Measurements from ENCODE around the gene CACNA1C. TPM values are rescaled to one million over a fixed set of nuclear protein-coding genes. Genes with fewer than 3 reads are reported as not detected.

The CACNA1C gene
- total RNA-seq, 5 donors from 2014 or later (not counting 1 experiment from before 2014, with no cell fraction given), result 0.10 to 0.26 (median 0.16) TPM

DNA sequence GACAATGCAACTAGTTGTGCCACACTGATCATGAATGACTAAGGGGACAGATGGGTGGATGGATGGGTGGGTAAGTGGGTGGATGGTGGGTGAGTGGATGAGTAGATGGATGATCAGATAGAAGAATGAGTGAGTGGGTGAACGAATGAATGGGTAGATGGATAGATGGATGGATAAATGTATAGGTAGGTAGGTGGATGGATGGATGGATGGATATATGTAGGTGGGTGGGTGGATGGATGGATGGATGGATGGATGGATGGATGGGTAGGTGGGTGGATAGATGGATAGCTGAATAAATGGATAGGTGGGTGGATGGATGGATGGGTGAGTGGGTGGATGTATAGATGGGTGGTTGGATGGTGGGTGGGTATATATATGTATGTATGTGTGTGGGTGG, 393.2 kb downstream of the CACNA1C start:
- peaks cover 0 to 6% (median 5%) of the 10 kb centered on the region in 3 donors for H3K4me1 Mint-ChIP-seq
- H3K27me3 Mint-ChIP-seq, result peaks cover 3 to 7% of the 10 kb centered on the region in 2 donors

DNA sequence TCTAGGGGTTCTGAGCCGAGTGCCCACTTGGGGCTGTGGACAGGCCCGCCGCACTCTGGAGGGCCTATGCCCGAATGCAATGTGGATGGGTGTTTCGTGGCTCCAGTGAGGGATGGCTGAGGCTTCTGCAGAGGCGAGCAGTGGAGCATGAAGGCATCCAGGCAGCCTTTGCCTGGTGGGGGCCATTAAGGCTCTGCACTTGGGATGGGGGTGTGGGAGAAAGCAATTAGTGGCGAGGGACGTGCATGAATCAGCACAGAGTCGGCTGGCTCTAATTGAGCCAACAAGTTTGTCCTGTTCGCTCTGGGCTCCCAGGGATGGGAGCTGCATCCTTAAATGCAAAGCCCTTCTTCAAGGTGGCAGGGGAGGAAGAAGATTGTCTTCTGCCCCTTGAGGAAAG, 395.1 kb downstream of the CACNA1C start:
- Mint-ChIP-seq H3K4me3 (no peak overlapping the region), H3K4me1 (peaks cover 0 to 6% (median 5%) of the 10 kb centered on the region in 3 donors), H3K27ac (no peak overlapping the region), H3K36me3 (no peaks in the 10 kb centered on the region), H3K9me3 (no peaks in the 10 kb centered on the region), H3K27me3 (peaks cover 3 to 7% of the 10 kb centered on the region in 2 donors)
- H3K9me3 ChIP-seq, result no peaks in the 10 kb centered on the region
- DNase-seq (no peak), ATAC-seq (replicated peaks in 1 of 4) (no peak)
- no peaks in the 10 kb centered on the region for H3K36me3 ChIP-seq (ENCODE audit: control insufficient read depth in 2 of 2, extremely low read depth in 1 of 2, insufficient read depth in 1 of 2, low read length in 1 of 2)
- peaks cover 0 to 6% of the 10 kb centered on the region in 2 experiments for H3K27me3 ChIP-seq (replicated peaks in 1 of 2; ENCODE audit: control insufficient read depth in 2 of 2, extremely low read depth in 1 of 2, insufficient read depth in 2 of 2, low read length in 1 of 2)
- CTCF ChIA-PET, result no interaction called here
- no peak overlapping the region for H3K27ac ChIP-seq (ENCODE audit: low read length)
- POLR2A ChIA-PET, result no interaction called here
- no peak overlapping the region for H3K4me3 ChIP-seq (ENCODE audit: control insufficient read depth in 1 of 2, extremely low read depth in 1 of 2, low read length in 1 of 2)
- no peaks in the 10 kb centered on the region for H3K4me1 ChIP-seq (ENCODE audit: control insufficient read depth in 1 of 2, extremely low read depth in 1 of 2, insufficient read depth in 2 of 2, low read length in 2 of 2)
- 59% methylated on average over 5 of the region's 10 CpGs for WGBS (ENCODE audit: insufficient coverage)

More for the DNA sequence above, 393.2 kb downstream of the CACNA1C start:
- H3K27ac Mint-ChIP-seq, result no peak overlapping the region
- 85% methylated on average over 1 of the region's 1 CpG for WGBS (ENCODE audit: insufficient coverage)
- H3K9me3 Mint-ChIP-seq, result peaks cover 0 to 3% (median 0%) of the 10 kb centered on the region in 3 donors
- H3K4me3 Mint-ChIP-seq, result no peak overlapping the region
- ATAC-seq (replicated peaks in 1 of 4) (no peak), DNase-seq (no peak)
- no peak overlapping the region for H3K27ac ChIP-seq (ENCODE audit: low read length)
- peaks cover 0 to 9% of the 10 kb centered on the region in 2 experiments for H3K27me3 ChIP-seq (replicated peaks in 1 of 2; ENCODE audit: control insufficient read depth in 2 of 2, extremely low read depth in 1 of 2, insufficient read depth in 2 of 2, low read length in 1 of 2)
- no peak overlapping the region for H3K4me3 ChIP-seq (ENCODE audit: control insufficient read depth in 1 of 2, extremely low read depth in 1 of 2, low read length in 1 of 2)
- no peaks in the 10 kb centered on the region for H3K9me3 ChIP-seq
- H3K36me3 Mint-ChIP-seq, result no peaks in the 10 kb centered on the region
- H3K36me3 ChIP-seq (ENCODE audit: control insufficient read depth in 2 of 2, extremely low read depth in 1 of 2, insufficient read depth in 1 of 2, low read length in 1 of 2), result no peaks in the 10 kb centered on the region
- CTCF ChIA-PET, result no interaction called here
- POLR2A ChIA-PET, result no interaction called here
- H3K4me1 ChIP-seq (ENCODE audit: control insufficient read depth in 1 of 2, extremely low read depth in 1 of 2, insufficient read depth in 2 of 2, low read length in 2 of 2), result no peaks in the 10 kb centered on the region

GRCh38 chr12:2449586-2449985, 396.8 kb downstream of the CACNA1C start:
- ChIA-PET CTCF (no interaction called here), POLR2A (no interaction called here)
- Histone ChIP-seq H3K4me1 (ENCODE audit: control insufficient read depth in 1 of 2, extremely low read depth in 1 of 2, insufficient read depth in 2 of 2, low read length in 2 of 2) (no peaks in the 10 kb centered on the region), H3K9me3 (no peaks in the 10 kb centered on the region), H3K27ac (ENCODE audit: low read length) (no peak overlapping the region), H3K27me3 (replicated peaks in 1 of 2; ENCODE audit: control insufficient read depth in 2 of 2, extremely low read depth in 1 of 2, insufficient read depth in 2 of 2, low read length in 1 of 2) (peaks cover 0 to 6% of the 10 kb centered on the region in 2 experiments), H3K4me3 (ENCODE audit: control insufficient read depth in 1 of 2, extremely low read depth in 1 of 2, low read length in 1 of 2) (no peak overlapping the region), H3K36me3 (ENCODE audit: control insufficient read depth in 2 of 2, extremely low read depth in 1 of 2, insufficient read depth in 1 of 2, low read length in 1 of 2) (no peaks in the 10 kb centered on the region)
- no peak for ATAC-seq (replicated peaks in 1 of 4)
- no peaks in the 10 kb centered on the region for H3K36me3 Mint-ChIP-seq
- peaks cover 0 to 6% (median 5%) of the 10 kb centered on the region in 3 donors for H3K4me1 Mint-ChIP-seq
- no peak overlapping the region for H3K27ac Mint-ChIP-seq
- no peaks in the 10 kb centered on the region for H3K9me3 Mint-ChIP-seq
- no peak overlapping the region for H3K4me3 Mint-ChIP-seq
- peaks cover 3 to 4% of the 10 kb centered on the region in 2 donors for H3K27me3 Mint-ChIP-seq
- DNase-seq, result no peak
- 0% methylated on average over 1 of the region's 6 CpGs for WGBS (ENCODE audit: insufficient coverage)

DNA sequence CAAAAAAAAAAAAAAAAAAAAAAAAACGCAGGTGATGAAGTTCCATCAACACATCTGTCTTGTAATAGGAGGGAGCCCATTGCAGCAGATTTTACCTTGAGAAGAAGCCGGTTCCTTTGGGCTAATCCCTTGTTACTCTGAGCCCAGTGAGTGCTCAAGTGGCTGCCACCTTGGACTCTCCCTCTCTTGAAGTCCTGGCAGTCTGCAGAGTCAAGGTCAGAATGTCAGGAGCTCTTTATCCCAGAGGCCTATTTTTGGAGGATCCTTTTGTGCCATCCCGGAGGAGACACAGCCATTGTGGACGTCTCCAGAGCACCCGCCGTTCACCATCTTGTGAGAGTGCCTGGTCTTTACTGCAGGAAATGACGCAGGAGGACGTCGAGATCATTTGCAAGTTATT, 397.8 kb downstream of the CACNA1C start:
- peaks cover 0 to 6% (median 5%) of the 10 kb centered on the region in 3 donors for H3K4me1 Mint-ChIP-seq
- ATAC-seq (replicated peaks in 1 of 4) (no peak), DNase-seq (no peak)
- no peaks in the 10 kb centered on the region for H3K4me1 ChIP-seq (ENCODE audit: control insufficient read depth in 1 of 2, extremely low read depth in 1 of 2, insufficient read depth in 2 of 2, low read length in 2 of 2)
- no peak overlapping the region for H3K27ac Mint-ChIP-seq
- H3K36me3 ChIP-seq (ENCODE audit: control insufficient read depth in 2 of 2, extremely low read depth in 1 of 2, insufficient read depth in 1 of 2, low read length in 1 of 2), result no peaks in the 10 kb centered on the region
- H3K4me3 Mint-ChIP-seq, result no peak overlapping the region
- no peak overlapping the region for H3K27ac ChIP-seq (ENCODE audit: low read length)
- H3K36me3 Mint-ChIP-seq, result no peaks in the 10 kb centered on the region
- peaks cover 0 to 2% of the 10 kb centered on the region in 2 experiments for H3K27me3 ChIP-seq (replicated peaks in 1 of 2; ENCODE audit: control insufficient read depth in 2 of 2, extremely low read depth in 1 of 2, insufficient read depth in 2 of 2, low read length in 1 of 2)
- POLR2A ChIA-PET, result no interaction called here
- 73% methylated on average over 7 of the region's 9 CpGs for WGBS (ENCODE audit: insufficient coverage)
- CTCF ChIA-PET, result no interaction called here
- no peak overlapping the region for H3K4me3 ChIP-seq (ENCODE audit: control insufficient read depth in 1 of 2, extremely low read depth in 1 of 2, low read length in 1 of 2)
- no peaks in the 10 kb centered on the region for H3K9me3 ChIP-seq
- H3K27me3 Mint-ChIP-seq, result peaks cover 0 to 3% of the 10 kb centered on the region in 2 donors
- H3K9me3 Mint-ChIP-seq, result no peaks in the 10 kb centered on the region

DNA sequence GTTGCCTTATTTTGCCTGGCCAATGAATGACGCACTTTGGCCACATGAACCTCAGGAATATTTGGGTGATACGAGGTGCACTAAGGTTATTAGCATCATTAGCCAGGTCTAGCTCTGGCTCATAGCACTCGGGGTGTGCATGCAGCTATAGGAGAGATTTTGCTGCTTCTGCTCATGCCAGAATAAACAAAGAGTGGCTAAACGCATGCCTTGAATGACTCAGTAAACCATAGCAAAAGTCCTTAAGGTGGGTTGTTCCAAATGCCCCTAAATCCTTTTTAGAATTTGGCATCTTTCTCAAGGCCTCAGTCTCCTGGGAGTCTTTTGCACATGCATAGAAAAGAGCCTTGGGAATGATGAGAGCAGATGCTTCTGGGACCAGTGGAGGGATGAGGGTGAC, 398.2 kb downstream of the CACNA1C start:
- WGBS (ENCODE audit: insufficient coverage), result 83% methylated on average over 2 of the region's 4 CpGs
- Mint-ChIP-seq H3K27me3 (peaks cover 0 to 3% of the 10 kb centered on the region in 2 donors), H3K27ac (no peak overlapping the region), H3K36me3 (no peaks in the 10 kb centered on the region), H3K4me1 (peaks cover 0 to 6% (median 5%) of the 10 kb centered on the region in 3 donors), H3K9me3 (no peaks in the 10 kb centered on the region), H3K4me3 (no peak overlapping the region)
- Histone ChIP-seq H3K4me3 (ENCODE audit: control insufficient read depth in 1 of 2, extremely low read depth in 1 of 2, low read length in 1 of 2) (no peak overlapping the region), H3K36me3 (ENCODE audit: control insufficient read depth in 2 of 2, extremely low read depth in 1 of 2, insufficient read depth in 1 of 2, low read length in 1 of 2) (no peaks in the 10 kb centered on the region), H3K4me1 (ENCODE audit: control insufficient read depth in 1 of 2, extremely low read depth in 1 of 2, insufficient read depth in 2 of 2, low read length in 2 of 2) (no peaks in the 10 kb centered on the region), H3K27me3 (replicated peaks in 1 of 2; ENCODE audit: control insufficient read depth in 2 of 2, extremely low read depth in 1 of 2, insufficient read depth in 2 of 2, low read length in 1 of 2) (peaks cover 0 to 3% of the 10 kb centered on the region in 2 experiments), H3K9me3 (no peaks in the 10 kb centered on the region), H3K27ac (ENCODE audit: low read length) (no peak overlapping the region)
- ChIA-PET POLR2A (no interaction called here), CTCF (no interaction called here)
- ATAC-seq (replicated peaks in 1 of 4), result no peak
- no peak for DNase-seq

DNA sequence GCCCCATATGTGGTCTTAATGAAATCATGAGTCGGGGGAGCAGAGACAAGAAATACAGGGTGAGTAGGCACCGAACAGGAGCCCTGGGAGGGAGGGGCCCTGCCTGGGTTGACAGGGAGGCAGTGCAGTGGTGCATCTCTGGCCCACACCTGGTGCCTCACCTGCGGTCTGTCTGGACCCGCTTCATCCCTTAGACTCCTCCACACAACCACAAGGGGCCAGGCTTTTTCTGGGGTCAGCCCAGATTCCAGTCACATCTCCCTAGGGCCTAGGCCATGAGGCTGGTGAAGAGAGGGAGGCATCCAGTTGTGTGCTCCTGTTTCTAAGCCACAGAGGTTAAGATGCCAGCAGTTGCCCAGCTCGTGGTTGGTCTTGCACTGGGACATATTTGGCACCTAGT, 398.7 kb downstream of the CACNA1C start:
- Mint-ChIP-seq H3K4me3 (no peak overlapping the region), H3K27me3 (peaks cover 0 to 2% of the 10 kb centered on the region in 2 donors), H3K36me3 (no peaks in the 10 kb centered on the region), H3K27ac (no peak overlapping the region), H3K4me1 (peaks cover 0 to 6% (median 5%) of the 10 kb centered on the region in 3 donors), H3K9me3 (no peaks in the 10 kb centered on the region)
- Histone ChIP-seq H3K4me3 (ENCODE audit: control insufficient read depth in 1 of 2, extremely low read depth in 1 of 2, low read length in 1 of 2) (no peak overlapping the region), H3K9me3 (no peaks in the 10 kb centered on the region), H3K27ac (ENCODE audit: low read length) (no peak overlapping the region), H3K36me3 (ENCODE audit: control insufficient read depth in 2 of 2, extremely low read depth in 1 of 2, insufficient read depth in 1 of 2, low read length in 1 of 2) (no peaks in the 10 kb centered on the region), H3K4me1 (ENCODE audit: control insufficient read depth in 1 of 2, extremely low read depth in 1 of 2, insufficient read depth in 2 of 2, low read length in 2 of 2) (no peaks in the 10 kb centered on the region), H3K27me3 (replicated peaks in 1 of 2; ENCODE audit: control insufficient read depth in 2 of 2, extremely low read depth in 1 of 2, insufficient read depth in 2 of 2, low read length in 1 of 2) (peaks cover 0 to 7% of the 10 kb centered on the region in 2 experiments)
- ATAC-seq (replicated peaks in 1 of 4) (no peak), DNase-seq (no peak)
- POLR2A ChIA-PET, result no interaction called here
- 71% methylated on average over 3 of the region's 5 CpGs for WGBS (ENCODE audit: insufficient coverage)
- CTCF ChIA-PET, result no interaction called here

All from T-cell (primary cell).